ENCODE data around the gene DENND5A.

DNA sequence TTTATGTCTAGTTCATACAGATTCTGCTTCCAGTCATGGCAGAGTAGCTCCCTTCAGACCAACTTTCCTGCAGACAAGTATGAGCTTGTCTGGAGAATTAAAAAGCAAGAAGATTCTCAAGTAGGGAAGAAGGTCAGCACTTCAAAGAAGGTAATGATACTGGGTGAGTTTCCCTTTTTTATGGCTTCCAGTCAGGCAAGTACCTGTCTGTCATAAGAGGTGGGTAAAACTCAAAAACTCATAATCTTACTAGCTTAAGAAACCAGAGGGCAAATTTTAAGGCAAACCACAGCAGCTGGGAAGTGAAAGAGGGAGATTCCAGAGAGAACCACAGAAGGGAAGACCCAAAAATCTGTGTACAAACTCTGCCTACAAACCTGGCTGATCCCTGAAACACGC, 54.2 kb downstream of the DENND5A start:
- TF ChIP-seq, protein P1, sequence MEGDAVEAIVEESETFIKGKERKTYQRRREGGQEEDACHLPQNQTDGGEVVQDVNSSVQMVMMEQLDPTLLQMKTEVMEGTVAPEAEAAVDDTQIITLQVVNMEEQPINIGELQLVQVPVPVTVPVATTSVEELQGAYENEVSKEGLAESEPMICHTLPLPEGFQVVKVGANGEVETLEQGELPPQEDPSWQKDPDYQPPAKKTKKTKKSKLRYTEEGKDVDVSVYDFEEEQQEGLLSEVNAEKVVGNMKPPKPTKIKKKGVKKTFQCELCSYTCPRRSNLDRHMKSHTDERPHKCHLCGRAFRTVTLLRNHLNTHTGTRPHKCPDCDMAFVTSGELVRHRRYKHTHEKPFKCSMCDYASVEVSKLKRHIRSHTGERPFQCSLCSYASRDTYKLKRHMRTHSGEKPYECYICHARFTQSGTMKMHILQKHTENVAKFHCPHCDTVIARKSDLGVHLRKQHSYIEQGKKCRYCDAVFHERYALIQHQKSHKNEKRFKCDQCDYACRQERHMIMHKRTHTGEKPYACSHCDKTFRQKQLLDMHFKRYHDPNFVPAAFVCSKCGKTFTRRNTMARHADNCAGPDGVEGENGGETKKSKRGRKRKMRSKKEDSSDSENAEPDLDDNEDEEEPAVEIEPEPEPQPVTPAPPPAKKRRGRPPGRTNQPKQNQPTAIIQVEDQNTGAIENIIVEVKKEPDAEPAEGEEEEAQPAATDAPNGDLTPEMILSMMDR (IDR thresholded peaks at IDR 0.05; ENCODE audit: low read depth, low read length) = no peak
- TF ChIP-seq, protein P2, sequence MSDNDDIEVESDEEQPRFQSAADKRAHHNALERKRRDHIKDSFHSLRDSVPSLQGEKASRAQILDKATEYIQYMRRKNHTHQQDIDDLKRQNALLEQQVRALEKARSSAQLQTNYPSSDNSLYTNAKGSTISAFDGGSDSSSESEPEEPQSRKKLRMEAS (IDR thresholded peaks at IDR 0.05; ENCODE audit: low read depth, low read length) = no peak
